Mesenteric fat pad (tissue), 1 donor: Measurements from ENCODE around the gene CAMK2A. TPM values are rescaled to one million over a fixed set of nuclear protein-coding genes. Genes with fewer than 3 reads are reported as not detected.

ENCODE experiments used
- DNase-seq: peaks from one replicate; pipeline ENCODE4 v3.0.0-alpha.2; 2020; ENCODE audit warnings: low spot score
- long read RNA-seq: library from polyadenylated mRNA; unstranded; transcript quantifications from one replicate; pipeline ENCODE4 v2.0.0, GENCODE V29; 2020
- total RNA-seq: library from RNA; stranded (reverse); fragmentation: NEBNext Ultra II Directional; extraction: Animal tissue kit (Norgen Biotek cat#: 25700); gene quantifications from one replicate; pipeline ENCODE4 v1.2.1, GENCODE V29; 2021
- donor health status: DM: yes; HTN: yes; CAD: no.

Gene CAMK2A
- not detected for total RNA-seq
- long read RNA-seq: 0 reads

GRCh38 chr5:150289551-150290390 is at the start of gene CAMK2A:
Gene CAMK2A (minus strand): TSS chr5:150289773. CDS start chr5:150289625, 148 bp downstream.
- DNase-seq: no peak

- no peak for DNase-seq
Measured at GRCh38 chr5:150339165-150339564, 49.6 kb upstream of the CAMK2A start.

GRCh38 chr5:150338546-150338945 is 49.0 kb upstream of the CAMK2A start:
- no peak for DNase-seq

GRCh38 chr5:150335778-150336177 is 46.2 kb upstream of the CAMK2A start:
- DNase-seq: no peak

- no peak for DNase-seq
Measured at GRCh38 chr5:150333400-150333799, 43.8 kb upstream of the CAMK2A start.

- no peak for DNase-seq
Measured at GRCh38 chr5:150329881-150330876, 40.6 kb upstream of the CAMK2A start.

GRCh38 chr5:150329038-150329437 is 39.5 kb upstream of the CAMK2A start:
- DNase-seq: no peak

- no peak for DNase-seq
Measured at GRCh38 chr5:150328515-150328914, 38.9 kb upstream of the CAMK2A start.

GRCh38 chr5:150327139-150327538 is 37.6 kb upstream of the CAMK2A start:
- peak; percentile 1 for DNase-seq

- DNase-seq: no peak
Measured at GRCh38 chr5:150326707-150327106, 37.1 kb upstream of the CAMK2A start.

- peak; percentile 65 for DNase-seq
Measured at GRCh38 chr5:150325426-150325825, 35.9 kb upstream of the CAMK2A start.

GRCh38 chr5:150323819-150324218 is 34.2 kb upstream of the CAMK2A start:
- peak; percentile 45 for DNase-seq

- DNase-seq: no peak
Measured at GRCh38 chr5:150323092-150323491, 33.5 kb upstream of the CAMK2A start.

GRCh38 chr5:150322202-150322601 is 32.6 kb upstream of the CAMK2A start:
- DNase-seq: no peak

- no peak for DNase-seq
Measured at GRCh38 chr5:150321784-150322183, 32.2 kb upstream of the CAMK2A start.

GRCh38 chr5:150321211-150321610 is 31.6 kb upstream of the CAMK2A start:
- DNase-seq: no peak

GRCh38 chr5:150320044-150320613 is 30.6 kb upstream of the CAMK2A start:
- no peak for DNase-seq

- peak; percentile 57 for DNase-seq
Measured at GRCh38 chr5:150319484-150319790, 29.9 kb upstream of the CAMK2A start.

- no peak for DNase-seq
Measured at GRCh38 chr5:150318613-150319483, 29.3 kb upstream of the CAMK2A start.
